NCI-H748 (cell line): ENCODE measurements around the gene ART3.
"Not testable (repeated sequence)": the region's sequence is repeated elsewhere in the genome, so short reads cannot be mapped to it uniquely, and the experiment has no call there.

Experiments
- DNase-seq: peaks from one replicate; lab custom pipeline; 2025; ENCODE audit not compliant: unreplicated experiment; lab: John Stamatoyannopoulos, UW

Gene ART3, protein sequence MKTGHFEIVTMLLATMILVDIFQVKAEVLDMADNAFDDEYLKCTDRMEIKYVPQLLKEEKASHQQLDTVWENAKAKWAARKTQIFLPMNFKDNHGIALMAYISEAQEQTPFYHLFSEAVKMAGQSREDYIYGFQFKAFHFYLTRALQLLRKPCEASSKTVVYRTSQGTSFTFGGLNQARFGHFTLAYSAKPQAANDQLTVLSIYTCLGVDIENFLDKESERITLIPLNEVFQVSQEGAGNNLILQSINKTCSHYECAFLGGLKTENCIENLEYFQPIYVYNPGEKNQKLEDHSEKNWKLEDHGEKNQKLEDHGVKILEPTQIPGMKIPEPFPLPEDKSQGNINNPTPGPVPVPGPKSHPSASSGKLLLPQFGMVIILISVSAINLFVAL

DNA sequence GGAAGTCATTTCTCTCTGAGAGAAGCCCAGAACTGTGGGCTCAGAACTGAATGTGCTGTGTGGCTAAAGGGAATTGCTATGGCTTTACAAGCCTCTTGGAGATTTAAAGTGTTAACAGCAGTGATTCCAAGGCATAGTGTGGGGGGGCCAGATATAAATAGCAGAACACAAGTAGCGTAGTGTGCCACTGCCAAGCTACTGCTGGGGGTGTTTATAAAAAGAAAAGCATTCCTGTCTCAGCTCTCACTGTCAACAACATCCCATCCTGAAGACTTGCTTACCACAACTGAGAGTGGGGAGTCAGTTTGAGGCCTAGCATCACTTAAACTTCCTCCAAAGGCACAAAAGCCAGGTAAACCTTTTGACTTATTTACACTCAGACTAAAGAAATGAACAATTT lies at the start of gene ART3:
Gene ART3, plus strand, starts transcription at position 242 of the 400 bp plus-strand sequence. CDS start 1,181 bp downstream, outside the sequence.
- no peak for DNase-seq

DNA sequence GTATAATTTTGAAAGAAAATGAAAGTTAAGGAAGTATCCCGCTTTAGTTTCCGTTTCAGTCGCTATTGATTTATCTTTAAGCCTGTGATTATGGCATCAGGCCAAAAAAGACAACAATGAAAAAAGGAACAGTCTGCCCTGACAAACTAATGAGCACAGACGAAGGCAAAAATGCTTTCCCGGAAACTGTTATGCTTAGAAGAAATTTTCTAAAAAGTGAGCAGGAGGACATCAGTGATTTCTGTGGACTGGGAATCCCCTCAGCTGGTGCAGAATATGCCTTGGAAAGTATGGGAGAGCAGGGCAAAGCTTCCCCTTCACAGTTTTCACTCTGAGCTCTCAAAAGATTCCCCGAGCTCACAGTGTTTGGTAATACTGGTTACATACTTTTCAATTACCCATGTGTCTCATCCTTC lies 46.2 kb upstream of the ART3 start:
- DNase-seq, result peak; percentile 47

DNA sequence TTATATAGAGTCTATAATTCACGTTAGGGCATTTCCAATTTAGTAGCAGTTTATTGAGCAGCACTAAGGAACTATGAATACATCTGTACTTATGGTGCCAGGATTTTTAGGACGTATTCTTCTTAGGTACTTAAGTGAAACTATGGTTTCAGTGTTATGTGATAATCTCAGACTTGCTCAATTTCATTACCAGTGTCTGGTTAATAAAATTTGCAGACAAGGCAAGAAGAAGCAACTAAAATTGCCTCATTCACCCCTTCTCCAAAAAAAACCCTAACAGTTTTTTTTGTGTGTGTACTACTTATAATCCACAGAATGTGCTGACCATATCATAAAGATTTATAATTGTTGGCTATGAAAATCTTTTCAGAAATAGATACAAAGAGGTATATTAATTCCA lies 45.2 kb upstream of the ART3 start:
- no peak for DNase-seq

DNA sequence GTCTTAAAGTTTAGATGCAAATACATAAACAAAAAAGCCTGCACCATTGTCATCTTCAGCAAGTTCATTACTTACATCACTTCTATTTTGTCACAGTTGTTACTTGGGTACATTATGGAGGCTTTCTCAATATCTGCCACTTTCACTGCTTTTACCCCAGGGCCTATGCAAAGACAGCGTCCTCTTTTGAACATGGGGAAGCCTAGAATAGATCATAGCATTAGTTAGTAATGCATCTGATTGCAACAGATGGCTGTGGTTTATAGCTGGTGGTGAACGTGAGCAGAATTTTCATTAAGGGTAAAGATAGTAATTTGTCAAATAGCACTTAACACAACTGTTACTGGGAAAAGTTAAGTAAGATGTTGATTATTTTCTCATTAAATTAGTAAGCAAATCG lies 39.4 kb upstream of the ART3 start:
- no peak for DNase-seq

DNA sequence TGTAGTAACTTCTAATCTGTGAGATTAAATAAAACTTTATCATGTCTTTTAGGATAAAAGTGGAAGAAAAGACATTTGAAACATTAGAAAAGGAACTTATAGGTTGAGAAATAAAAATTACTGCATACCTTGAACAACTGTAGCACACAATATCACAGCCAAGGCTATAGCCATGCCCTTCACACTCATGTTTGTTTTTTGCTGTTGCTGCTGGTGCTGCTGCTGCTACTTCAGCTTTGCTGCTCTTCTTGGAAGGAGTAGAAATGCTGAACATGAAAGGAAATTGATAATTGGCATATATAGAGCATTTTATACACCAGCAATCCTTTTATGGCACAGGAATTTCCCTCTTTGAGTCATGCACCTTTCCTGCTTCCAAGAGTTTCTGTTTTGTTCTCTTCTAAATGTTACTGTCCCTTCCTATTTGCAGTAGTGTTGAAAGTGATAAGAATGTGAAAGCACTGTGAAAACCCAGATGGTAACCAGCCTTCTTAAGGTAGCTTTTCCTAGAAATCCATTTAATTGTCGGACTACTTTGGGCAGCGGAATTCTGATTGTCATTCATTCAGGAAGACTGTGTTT lies 38.6 kb upstream of the ART3 start, which contains the start of gene CXCL11:
Gene CXCL11, minus strand, starts transcription at position 272 of the 582 bp plus-strand sequence. Its CDS starts 83 bp downstream, at position 189.
- DNase-seq, result no peak

DNA sequence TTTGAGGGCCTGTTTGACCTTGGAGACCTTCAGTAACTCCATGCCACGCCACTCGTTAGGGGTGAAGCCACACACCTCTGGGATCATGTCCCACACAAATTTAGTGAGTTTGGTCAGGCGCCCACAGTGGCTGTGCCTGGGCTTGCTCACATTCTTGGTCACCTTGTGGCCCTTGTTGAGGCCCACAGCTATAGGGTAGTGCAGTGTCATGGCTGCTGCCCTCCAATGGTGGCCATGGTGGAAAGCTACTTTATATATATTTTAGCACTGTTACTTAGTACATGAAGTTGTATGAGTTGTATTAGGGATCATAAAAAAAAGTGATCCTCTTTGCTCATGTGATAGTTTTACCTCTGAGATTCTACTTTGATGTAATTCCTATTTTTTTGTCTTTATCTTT lies 37.7 kb upstream of the ART3 start:
- DNase-seq, result no peak

DNA sequence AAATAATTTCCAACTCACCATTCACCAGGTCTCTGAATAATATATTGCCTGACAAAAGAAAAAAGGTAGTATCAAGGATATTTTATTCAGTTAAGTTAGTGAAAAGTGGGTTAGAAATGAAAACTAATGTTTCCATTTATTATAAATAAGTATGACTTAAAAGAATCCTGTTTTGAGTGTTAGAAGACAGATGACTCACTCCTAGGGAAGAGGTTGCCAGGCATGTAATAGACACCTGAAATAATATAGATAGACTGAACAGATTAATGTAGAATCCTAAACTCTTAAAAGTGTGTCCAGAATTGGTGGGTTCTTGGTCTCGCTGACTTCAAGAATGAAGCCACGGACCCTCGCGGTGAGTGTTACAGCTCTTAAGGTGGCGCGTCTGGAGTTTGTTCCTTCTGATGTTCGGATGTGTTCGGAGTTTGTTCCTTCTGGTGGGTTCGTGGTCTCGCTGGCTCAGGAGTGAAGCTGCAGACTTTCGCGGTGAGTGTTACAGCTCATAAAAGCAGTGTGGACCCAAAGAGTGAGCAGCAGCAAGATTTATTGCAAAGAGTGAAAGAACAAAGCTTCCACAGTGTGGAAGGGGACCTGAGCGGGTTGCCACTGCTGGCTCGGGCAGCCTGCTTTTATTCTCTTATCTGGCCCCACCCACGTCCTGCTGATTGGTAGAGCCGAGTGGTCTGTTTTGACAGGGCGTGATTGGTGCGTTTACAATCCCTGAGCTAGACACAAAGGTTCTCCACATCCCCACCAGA lies 32.1 kb upstream of the ART3 start:
- peak; percentile 3 for DNase-seq

DNA sequence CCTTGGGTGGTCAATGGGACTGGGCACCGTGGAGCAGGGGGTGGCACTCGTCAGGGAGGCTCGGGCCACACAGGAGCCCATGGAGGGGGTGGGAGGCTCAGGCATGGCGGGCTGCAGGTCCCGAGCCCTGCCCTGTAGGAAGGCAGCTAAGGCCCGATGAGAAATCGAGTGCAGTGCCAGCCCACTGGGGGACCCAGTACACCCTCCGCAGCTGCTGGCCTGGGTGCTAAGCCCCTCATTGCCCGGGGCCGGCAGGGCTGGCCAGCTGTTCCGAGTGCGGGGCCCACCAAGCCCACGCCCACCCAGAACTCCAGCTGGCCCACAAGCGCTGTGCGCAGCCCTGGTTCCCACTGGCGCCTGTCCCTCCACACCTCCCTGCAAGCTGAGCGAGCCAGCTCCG lies 31.2 kb upstream of the ART3 start:
- not testable (repeated sequence) for DNase-seq

DNA sequence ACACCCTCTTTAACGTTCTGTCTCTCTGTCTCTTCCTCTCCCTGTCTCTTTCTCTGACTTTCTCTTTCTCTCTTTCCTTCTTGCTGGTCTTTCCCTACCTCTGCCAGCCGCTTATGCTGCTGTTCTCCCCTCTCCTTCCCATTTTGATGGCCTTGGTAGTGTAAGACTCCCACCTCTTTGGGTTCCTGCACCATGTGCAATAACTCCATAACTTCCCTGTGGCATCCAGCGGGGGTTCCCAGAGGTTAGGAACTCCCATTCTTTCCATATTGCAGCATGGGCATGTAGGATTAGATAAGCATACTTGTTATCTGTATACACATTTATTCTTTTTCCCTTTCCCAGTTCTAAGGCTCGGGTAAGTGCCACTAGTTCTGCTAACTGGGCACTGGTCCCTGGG lies 29.8 kb upstream of the ART3 start:
- DNase-seq, result not testable (repeated sequence)

DNA sequence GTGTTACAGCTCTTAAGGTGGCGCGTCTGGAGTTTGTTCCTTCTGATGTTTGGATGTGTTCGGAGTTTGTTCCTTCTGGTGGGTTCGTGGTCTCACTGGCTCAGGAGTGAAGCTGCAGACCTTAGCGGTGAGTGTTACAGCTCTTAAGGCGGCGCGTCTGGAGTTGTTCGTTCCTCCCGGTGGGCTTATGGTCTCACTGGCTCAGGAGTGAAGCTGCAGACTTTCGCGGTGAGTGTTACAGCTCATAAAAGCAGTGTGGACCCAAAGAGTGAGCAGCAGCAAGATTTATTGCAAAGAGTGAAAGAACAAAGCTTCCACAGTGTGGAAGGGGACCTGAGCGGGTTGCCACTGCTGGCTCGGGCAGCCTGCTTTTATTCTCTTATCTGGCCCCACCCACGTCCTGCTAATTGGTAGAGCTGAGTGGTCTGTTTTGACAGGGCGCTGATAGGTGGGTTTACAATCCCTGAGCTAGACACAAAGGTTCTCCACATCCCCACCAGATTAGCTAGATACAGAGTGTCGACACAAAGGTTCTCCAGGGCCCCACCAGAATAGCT lies 24.6 kb upstream of the ART3 start:
- not testable (repeated sequence) for DNase-seq

DNA sequence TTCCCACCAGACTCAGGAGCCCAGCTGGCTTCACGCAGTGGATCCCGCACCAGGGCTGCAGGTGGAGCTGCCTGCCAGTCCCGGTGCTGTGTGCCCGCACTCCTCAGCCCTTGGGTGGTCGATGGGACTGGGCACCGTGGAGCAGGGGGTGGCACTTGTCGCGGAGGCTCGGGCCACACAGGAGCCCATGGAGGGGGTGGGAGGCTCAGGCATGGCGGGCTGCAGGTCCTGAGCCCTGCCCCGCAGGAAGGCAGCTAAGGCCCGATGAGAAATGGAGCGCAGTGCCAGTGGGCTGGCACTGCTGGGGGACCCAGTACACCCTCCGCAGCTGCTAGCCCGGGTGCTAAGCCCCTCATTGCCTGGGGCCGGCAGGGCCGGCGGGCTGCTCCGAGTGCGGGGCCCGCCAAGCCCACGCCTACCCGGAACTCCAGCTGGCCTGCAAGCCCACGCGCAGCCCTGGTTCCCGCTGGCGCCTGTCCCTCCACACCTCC lies 23.9 kb upstream of the ART3 start:
- DNase-seq, result not testable (repeated sequence)

DNA sequence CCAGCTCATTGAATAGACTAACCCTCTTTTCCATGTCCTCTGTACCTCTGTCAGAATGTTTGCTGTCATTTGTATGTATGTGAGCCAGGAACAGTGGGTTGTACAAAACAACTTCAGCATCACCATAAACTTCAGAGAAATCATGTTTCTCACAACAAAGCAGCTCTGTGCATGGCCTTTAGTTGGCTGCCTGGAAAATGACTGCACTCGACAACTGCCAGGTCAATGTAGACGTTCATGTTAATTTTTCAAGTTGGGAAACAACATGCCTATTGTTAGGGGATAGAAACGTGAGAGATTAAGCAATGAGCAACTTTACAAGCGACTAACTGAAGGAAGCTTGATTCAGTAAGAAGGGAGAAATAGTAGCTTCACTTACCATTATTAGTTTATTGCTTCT lies 20.8 kb upstream of the ART3 start:
- no peak for DNase-seq

DNA sequence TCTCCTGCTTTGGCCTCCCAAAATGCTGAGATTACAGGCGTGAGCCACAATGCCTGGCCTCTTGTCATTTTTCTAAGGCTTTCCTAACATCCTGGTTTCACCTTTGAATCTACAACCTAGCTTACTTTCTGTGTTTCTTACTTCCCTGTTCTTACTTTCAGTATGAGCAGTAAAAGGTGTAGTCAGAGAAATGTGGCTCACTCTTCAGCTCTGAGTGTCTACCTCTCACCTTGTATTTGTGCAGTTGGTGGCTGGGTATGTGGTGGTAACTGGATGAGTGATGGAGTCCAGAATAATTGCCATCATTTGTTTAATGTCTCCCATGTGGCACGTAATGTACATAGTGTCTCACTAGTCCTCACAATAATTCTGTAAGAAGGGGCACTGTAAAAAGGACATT lies 19.5 kb upstream of the ART3 start:
- no peak for DNase-seq

DNA sequence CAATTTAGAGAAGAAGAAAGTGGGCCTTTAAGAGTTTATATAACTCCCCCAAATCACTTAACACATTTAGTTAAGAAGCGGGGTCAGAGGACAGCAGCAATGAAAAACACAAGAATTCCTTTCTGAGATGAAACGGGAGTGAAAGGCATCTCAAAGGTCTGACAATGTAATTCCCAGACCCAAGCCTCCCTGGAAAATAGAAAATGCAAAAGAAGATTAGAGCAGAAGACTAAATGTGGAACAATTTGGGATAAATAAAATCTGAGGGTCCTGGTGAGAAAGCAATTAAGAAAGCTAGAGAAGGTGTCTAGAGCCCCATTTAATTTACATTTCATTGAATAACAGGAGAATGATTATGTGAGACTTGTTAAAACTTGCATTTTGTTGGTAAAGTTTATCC lies 19.1 kb upstream of the ART3 start:
- no peak for DNase-seq

DNA sequence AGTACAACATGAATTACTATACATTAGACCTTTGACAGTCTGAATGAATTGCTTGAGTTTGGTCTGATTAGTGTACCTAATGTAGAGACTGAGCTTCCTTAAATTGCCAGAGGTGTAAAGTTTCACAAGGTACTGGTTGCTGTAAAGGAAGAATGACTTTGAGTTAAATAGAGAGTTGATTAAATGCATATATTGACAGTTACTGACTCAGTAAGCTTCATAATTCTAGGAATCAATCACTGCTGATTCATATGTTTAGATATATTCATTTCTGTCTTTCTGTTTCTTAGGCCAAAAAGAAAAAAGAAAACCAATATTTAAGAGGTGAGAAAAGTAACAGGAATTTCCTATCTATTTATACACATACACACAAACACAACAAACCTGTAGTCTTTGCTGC lies 16.2 kb upstream of the ART3 start:
- no peak for DNase-seq

DNA sequence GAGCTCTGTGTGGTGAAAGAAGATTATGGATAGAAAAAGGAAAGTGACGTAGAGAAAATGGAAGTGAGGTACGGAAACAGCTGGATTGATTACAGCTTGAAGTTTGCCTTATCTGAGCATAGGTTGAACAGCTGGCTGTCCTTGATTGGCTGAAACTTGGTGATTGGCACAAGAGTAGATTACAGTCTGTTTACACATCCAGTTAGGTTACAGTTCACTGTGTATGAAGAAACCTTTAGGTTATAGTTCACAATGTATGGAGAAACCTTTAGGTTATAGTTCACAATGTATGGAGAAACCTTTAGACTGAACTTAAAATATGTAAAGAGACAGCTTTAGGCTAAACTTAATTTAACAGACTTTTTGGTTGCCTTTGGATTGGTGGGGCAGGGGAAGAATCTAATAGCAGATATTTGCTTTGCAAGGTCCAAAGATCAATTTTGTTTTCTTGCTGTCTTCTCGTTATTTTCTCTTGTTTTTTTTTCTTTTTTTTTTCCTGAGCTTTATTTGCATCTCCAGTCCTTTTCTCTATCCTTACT lies 15.6 kb upstream of the ART3 start:
- no peak for DNase-seq

DNA sequence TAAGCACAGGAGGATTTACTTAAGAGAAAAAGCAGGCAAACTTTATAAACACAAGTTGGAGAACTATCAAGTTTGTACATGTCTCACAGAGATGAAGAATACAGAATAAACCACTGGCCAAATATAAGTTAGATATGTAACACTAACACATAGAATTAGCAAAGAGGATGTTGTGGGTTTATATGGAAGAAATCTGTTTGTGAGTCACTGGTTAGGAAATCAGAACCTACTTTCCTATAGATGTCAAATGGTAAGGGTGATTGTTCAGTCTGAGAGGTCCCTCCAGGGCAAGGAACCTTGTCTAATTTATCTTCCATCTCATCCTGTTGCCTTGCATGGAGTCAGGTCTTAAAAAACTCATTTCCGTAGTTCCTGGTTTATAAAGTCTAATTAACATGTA lies 14.8 kb upstream of the ART3 start:
- no peak for DNase-seq

DNA sequence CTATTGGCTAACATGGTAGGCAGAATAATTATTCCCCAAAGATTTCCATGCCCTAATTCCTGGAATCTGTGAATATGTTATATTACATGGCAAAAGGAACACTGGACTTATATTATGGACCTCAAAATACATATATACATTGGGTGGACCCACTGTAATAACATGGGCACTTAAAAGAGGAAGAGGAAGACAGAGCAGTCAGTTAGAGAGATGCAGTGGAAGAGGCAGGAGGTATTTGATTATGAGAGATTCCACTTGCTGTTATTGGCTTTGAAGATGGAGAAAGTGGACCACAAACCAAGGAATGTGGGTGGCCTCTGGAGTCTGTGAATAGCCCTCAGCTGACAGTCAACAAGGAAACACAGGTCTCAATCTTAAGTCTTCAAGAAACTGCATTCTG lies 14.0 kb upstream of the ART3 start:
- no peak for DNase-seq

DNA sequence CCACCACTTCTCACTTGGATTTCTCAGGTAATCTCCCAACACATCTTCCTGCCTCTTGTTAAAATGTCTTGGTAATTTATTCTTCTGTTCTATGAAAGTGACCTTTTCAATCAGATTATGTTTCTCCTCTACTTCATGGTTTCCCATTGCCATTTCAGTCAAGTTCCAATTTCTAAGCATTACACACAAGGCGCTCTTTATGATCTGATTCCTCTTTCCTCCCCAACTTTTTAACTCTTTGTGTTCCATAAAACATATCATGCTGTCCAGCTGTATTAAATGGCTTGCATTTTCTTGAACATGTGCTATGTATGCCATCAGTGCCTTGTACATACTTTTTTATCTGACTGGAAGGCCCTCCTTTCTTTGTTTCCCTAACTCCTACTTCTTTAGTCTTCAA lies 13.1 kb upstream of the ART3 start:
- DNase-seq, result no peak

DNA sequence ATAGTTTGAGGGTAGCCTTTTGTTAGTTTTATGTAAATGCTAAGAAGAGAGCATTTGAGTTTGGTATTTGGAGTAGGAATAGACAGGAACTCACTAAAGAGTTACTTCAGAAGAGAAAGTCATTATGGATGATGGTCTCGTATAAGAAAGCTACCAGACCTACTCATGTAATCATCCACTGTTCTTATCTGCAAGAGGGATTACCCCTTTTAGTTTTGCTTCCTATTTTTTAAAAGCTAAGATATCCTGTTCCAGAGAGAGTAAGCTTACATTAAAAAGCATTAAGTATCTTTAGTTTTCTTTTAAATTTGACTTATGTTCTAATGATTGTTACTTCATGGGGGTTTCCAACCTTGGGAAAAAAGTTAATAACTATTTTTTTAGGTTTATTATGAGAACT lies 12.5 kb upstream of the ART3 start:
- no peak for DNase-seq

DNA sequence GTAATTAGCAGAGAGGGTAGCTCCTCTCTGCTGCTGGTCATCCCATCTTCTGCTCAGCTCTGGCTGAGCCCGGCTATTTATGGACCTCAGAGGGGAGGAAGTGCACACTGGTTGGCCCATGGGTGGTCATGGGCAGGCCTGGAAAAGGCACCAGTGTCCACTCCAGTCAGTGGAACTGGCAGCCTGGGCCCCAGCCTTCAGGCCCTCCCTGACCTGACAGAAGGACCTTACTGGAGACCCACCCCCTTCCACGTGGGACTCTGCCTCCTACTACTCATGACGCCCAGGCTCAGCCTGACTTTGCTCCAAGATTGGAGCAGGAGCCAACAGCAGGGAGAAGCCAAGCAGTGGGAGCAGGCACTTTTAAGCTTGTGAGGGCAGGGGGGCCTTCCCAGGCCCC lies 8.0 kb upstream of the ART3 start:
- DNase-seq, result no peak
